ENCODE data around the gene FANCI. TPM values are rescaled to one million over a fixed set of nuclear protein-coding genes. Genes with fewer than 3 reads are reported as not detected.

The FANCI gene
- total RNA-seq, 4 donors from 2014 or later = 7.2 to 24.5 (median 9.4) TPM

DNA sequence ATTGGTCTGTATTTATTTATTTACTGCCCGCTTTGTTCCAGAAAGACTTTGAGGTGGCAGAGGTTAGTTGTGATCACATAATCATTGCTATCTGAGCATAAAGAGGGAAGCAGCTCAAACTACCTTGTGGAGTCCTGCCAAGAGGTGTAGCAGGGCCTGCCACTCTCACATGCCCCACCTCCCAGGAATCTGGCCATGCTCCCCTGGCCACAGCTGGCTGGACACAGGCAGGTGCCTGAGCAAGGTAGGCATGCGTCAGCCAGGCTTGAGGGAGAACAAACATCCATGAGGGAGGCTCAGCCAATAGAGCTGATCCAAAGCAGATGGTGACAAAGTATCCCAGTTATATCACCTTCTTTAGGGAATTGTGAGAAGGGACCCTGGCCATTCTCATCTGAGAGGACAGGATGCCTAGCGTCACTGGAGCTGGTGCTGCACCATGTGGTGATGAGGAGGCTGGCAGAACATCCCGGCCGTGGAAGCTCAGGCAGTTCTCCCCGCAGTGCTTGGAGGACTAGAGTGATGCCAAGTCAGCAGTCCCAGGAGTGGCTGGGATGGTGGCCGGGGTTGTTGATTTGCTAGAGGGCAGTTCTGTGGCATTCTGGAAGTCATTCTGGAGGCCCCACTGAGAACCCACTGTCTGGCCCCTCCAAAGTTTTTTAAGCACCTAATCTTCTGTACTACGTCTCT, 97.7 kb downstream of the FANCI start:
- Histone ChIP-seq H3K36me3 (no peaks in the 10 kb centered on the region), H3K4me3 (no peak overlapping the region), H3K4me1 (no peaks in the 10 kb centered on the region), H3K27ac (no peak overlapping the region), H3K9me3 (no peaks in the 10 kb centered on the region), H3K27me3 (peaks cover 10% of the 10 kb centered on the region)
- DNase-seq (ENCODE audit: low spot score in 2 of 2) = no peak
- TF ChIP-seq POLR2A (IDR thresholded peaks at IDR 0.05) = no peak
- TF ChIP-seq POLR2AphosphoS5 (IDR thresholded peaks at IDR 0.05) = no peak
- TF ChIP-seq, protein P1, sequence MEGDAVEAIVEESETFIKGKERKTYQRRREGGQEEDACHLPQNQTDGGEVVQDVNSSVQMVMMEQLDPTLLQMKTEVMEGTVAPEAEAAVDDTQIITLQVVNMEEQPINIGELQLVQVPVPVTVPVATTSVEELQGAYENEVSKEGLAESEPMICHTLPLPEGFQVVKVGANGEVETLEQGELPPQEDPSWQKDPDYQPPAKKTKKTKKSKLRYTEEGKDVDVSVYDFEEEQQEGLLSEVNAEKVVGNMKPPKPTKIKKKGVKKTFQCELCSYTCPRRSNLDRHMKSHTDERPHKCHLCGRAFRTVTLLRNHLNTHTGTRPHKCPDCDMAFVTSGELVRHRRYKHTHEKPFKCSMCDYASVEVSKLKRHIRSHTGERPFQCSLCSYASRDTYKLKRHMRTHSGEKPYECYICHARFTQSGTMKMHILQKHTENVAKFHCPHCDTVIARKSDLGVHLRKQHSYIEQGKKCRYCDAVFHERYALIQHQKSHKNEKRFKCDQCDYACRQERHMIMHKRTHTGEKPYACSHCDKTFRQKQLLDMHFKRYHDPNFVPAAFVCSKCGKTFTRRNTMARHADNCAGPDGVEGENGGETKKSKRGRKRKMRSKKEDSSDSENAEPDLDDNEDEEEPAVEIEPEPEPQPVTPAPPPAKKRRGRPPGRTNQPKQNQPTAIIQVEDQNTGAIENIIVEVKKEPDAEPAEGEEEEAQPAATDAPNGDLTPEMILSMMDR (IDR thresholded peaks at IDR 0.05) = no peak
- no peak for TF ChIP-seq EP300 (IDR thresholded peaks at IDR 0.05)
- 71% methylated on average over 8 of the region's 8 CpGs for WGBS

DNA sequence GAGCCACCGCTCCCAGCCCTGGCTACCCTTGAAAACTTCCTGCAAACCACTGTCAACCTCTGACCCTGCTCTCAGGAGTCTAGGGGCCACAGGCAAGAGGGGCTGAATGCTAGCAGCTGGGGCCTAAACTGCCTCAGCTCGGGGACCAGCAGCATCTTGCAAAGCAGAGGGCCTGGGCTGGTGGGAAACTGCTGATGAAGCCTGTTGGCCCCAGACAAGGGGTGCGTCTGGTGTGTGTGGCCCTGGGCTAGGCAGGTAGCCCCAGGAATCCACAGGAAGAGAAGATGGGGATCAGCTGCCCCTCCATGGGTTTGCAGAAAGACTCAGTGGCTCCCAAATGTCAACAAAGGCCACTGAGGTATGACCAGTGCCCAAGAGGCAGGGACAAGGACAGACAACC, 99.1 kb downstream of the FANCI start:
- no peak for TF ChIP-seq POLR2A (IDR thresholded peaks at IDR 0.05)
- no peak for TF ChIP-seq EP300 (IDR thresholded peaks at IDR 0.05)
- TF ChIP-seq, protein P1 (IDR thresholded peaks at IDR 0.05) = no peak
- no peak for TF ChIP-seq POLR2AphosphoS5 (IDR thresholded peaks at IDR 0.05)
- WGBS = 100% methylated on average over 1 of the region's 3 CpGs
- DNase-seq (ENCODE audit: low spot score in 2 of 2) = no peak
- H3K27ac ChIP-seq = no peak overlapping the region
- H3K4me3 ChIP-seq = no peak overlapping the region
- H3K36me3 ChIP-seq = no peaks in the 10 kb centered on the region
- no peaks in the 10 kb centered on the region for H3K4me1 ChIP-seq
- H3K9me3 ChIP-seq = no peaks in the 10 kb centered on the region
- peaks cover 10% of the 10 kb centered on the region for H3K27me3 ChIP-seq

- H3K9me3 ChIP-seq = no peaks in the 10 kb centered on the region
- no peak for DNase-seq (ENCODE audit: low spot score in 2 of 2)
- no peaks in the 10 kb centered on the region for H3K36me3 ChIP-seq
- TF ChIP-seq, protein P1 (IDR thresholded peaks at IDR 0.05) = no peak
- TF ChIP-seq EP300 (IDR thresholded peaks at IDR 0.05) (no peak), POLR2AphosphoS5 (IDR thresholded peaks at IDR 0.05) (no peak), POLR2A (IDR thresholded peaks at IDR 0.05) (no peak)
- no peak overlapping the region for H3K4me3 ChIP-seq
- H3K27ac ChIP-seq = no peak overlapping the region
- 88% methylated on average over 4 of the region's 4 CpGs for WGBS
- H3K4me1 ChIP-seq = no peaks in the 10 kb centered on the region
- H3K27me3 ChIP-seq = peaks cover 19% of the 10 kb centered on the region
Measured at GRCh38 chr15:89345248-89345647, 101.5 kb downstream of the FANCI start.

DNA sequence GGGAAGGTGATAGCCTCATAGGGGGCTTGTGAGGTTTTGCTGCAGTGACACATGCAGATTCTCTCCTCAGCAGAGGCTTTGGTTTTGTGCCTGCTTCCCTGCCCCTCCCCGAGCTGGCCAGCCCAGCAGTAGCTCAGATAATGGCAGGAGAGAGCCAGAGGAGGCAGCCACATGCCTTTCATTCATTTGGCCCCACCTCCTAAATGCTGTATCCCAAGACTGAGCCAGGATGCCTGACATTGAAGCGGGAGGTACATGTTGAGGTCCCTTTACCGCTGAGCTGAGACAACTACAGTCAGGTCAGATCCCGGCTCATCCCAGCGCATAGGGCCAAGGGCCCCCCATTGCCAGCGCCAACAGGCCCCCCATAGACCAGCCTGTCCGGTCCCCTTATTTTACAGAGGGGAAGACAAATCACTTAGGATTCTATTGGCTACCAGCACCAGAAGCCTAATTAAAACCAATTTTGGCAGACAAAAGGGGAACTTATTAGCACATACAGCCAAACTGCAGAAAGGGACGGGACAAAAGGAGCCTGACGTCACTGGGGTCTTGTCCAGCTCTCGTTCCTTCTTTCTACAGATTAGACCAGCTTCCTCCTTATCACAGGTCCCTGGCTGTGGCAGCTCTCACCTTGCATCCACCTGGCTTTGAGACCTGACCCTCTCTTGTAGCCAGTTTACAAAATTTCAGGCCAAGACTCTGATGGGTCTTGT, 102.9 kb downstream of the FANCI start:
- TF ChIP-seq, protein P1 (IDR thresholded peaks at IDR 0.05) = no peak
- no peak for TF ChIP-seq EP300 (IDR thresholded peaks at IDR 0.05)
- TF ChIP-seq POLR2AphosphoS5 (IDR thresholded peaks at IDR 0.05) = no peak
- TF ChIP-seq POLR2A (IDR thresholded peaks at IDR 0.05) = no peak
- H3K4me1 ChIP-seq = no peaks in the 10 kb centered on the region
- no peaks in the 10 kb centered on the region for H3K36me3 ChIP-seq
- DNase-seq (ENCODE audit: low spot score in 2 of 2) = no peak
- no peaks in the 10 kb centered on the region for H3K9me3 ChIP-seq
- no peak overlapping the region for H3K4me3 ChIP-seq
- H3K27me3 ChIP-seq = peaks cover 21% of the 10 kb centered on the region
- WGBS = 47% methylated on average over 10 of the region's 10 CpGs
- no peak overlapping the region for H3K27ac ChIP-seq

DNA sequence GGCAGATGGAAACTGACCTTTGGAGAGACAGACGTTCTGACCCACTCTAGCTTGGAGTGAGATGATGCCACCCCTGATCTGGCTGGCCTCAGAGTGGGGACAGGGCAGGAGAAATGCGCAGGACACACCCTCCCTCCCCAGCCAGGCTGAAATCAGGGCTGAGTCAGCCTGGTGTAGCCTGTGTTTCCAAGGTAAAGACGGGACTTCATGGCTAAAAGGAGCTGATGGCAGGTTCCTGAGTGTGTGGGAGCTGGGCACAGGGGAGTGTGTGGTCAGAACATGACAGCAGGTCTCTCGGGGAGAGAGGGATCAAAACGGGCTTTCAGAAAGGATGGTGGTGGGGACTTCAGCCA, 105.4 kb downstream of the FANCI start:
- no peak overlapping the region for H3K27ac ChIP-seq
- no peak for DNase-seq (ENCODE audit: low spot score in 2 of 2)
- no peaks in the 10 kb centered on the region for H3K9me3 ChIP-seq
- no peaks in the 10 kb centered on the region for H3K4me1 ChIP-seq
- 75% methylated on average over 5 of the region's 5 CpGs for WGBS
- H3K27me3 ChIP-seq = peaks cover 40% of the 10 kb centered on the region
- TF ChIP-seq EP300 (IDR thresholded peaks at IDR 0.05) (no peak), POLR2A (IDR thresholded peaks at IDR 0.05) (no peak), POLR2AphosphoS5 (IDR thresholded peaks at IDR 0.05) (no peak)
- TF ChIP-seq, protein P1 (IDR thresholded peaks at IDR 0.05) = no peak
- H3K4me3 ChIP-seq = no peak overlapping the region
- no peaks in the 10 kb centered on the region for H3K36me3 ChIP-seq
